GM12872 (cell line): ENCODE measurements around the gene NUP37.

Experiments
- TF ChIP-seq, protein P1 (sequence below): IDR thresholded peaks from 3 replicates; pipeline ENCODE4 v1.5.1; 2011; ENCODE audit warnings: low read depth, mild to moderate bottlenecking, low read length, moderate library complexity; ENCODE audit not compliant: insufficient read depth

NUP37 gene

DNA sequence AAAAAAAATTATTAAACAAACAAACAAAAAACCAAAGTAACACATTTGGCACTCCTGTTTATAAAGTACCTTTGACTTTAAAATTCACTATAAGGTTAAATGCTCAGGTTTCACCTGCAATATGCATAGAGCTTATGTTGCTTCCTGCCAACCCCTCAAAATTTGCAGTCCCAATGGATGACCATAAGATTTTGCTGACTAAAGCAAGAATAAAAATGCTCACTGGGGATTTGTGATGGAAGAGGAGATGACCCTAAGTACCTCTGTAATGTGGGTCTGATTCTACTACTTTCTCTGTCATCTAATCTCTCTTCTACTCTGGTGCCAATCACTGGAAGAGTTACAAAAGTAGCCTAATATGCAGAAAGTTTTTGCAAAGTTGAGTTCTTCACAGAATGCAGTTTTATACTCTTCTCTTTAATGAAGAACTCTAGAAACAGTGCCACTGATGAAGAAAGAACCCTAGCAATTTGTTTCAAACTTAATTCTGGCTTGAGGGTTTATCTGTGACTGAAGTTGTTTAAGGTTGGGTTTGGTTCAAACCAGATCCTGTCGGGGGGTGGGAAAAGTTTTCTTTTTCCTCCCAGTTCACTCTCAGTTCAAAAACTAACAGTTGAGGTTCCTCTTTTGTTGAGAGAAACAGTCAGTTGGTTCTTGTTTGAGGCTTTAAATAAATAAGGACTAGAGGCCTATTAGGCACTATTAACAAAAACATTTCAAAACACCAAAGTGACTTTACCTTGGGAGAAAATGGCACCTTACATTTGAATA, 69.1 kb downstream of the NUP37 start:
- TF ChIP-seq, protein P1, sequence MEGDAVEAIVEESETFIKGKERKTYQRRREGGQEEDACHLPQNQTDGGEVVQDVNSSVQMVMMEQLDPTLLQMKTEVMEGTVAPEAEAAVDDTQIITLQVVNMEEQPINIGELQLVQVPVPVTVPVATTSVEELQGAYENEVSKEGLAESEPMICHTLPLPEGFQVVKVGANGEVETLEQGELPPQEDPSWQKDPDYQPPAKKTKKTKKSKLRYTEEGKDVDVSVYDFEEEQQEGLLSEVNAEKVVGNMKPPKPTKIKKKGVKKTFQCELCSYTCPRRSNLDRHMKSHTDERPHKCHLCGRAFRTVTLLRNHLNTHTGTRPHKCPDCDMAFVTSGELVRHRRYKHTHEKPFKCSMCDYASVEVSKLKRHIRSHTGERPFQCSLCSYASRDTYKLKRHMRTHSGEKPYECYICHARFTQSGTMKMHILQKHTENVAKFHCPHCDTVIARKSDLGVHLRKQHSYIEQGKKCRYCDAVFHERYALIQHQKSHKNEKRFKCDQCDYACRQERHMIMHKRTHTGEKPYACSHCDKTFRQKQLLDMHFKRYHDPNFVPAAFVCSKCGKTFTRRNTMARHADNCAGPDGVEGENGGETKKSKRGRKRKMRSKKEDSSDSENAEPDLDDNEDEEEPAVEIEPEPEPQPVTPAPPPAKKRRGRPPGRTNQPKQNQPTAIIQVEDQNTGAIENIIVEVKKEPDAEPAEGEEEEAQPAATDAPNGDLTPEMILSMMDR = no peak

DNA sequence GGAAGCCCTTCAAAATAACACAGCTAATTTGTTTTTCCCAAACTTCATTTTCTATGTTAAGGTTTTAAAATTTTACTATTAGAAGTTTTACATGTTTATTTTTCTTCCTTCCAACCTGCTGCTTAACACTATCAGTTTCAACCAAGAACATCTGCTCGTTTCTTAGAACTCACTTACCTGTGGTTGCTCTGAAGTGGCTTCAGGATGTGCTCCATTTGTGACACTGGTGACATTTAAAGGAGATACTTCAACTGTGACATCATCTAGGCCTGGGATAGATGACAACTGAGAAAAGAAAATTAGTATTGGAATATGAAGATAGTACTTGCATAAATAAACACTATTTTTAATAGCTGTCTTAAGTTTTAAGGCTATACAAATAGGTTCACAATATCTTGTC, 76.0 kb downstream of the NUP37 start:
- TF ChIP-seq, protein P1 = no peak

DNA sequence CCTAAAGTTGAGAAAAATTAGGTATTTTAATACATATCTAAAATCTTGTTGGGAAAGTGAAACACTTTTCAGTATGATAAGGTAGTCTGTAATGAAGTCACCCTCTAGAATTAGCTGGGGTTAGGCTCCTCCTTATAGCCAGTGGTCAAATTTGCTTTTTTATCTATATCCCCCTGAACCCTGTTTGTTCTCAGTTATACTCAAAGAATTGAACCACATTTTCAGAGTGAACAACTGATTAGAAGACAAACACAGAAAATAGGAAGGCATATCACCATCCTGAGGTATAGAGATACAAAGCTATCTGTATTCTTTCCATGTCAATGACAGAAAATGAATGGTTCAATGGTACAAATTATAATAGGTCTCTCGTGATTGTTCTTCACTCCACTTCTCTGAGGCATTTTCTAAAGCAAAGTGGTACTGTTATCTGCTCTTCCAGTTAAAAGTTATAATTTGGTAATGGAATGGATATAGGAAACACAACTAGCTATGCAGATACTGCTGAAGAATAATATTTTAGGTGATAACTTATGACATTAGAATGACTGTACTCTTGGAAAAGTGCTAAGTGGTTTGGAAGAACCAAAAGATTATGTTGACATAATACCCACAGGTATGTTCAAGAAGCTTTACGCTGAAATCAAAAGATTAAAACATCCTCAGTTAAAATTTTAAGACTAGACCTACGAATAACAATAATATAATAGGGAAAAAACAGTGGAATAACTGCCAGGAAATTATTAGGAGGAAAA, 85.7 kb downstream of the NUP37 start:
- TF ChIP-seq, protein P1 = no peak

DNA sequence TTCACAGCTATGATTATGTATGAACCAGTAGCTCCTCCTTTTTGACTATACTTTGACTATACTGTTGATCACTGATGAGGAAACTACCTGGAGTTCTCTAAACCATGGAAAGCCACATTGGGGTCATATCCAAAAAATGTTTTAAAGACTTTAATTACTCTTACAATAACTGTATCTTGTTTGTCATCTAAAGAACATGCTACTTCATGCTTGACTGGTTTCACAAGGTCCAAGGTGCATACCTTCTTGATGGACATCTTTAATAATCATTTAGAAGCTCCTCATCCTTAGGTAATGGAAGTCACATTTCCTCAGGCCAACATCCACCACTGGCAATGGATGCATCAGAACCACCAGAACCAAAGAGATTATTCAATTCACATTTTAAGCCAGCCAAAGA, 88.1 kb downstream of the NUP37 start:
- TF ChIP-seq, protein P1 = no peak

DNA sequence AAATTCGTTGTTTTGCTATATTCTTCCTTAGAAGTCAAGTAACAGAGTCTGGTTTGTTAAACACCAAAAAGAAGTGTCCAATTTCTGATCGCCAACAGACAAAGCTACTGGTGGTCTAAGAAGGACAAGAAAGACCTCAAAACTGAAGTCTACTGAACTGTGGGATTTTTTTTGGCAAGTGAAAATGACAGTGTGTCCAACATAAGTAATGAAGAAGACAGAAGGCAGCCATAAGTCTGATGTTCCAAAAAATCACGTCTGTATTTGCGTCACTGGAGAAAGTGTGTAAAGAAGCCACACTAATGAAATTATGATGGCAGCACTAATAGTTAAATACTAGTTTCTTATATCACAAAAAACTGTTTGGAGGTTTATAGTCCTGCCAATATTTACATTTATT, 90.8 kb downstream of the NUP37 start:
- TF ChIP-seq, protein P1 = no peak

DNA sequence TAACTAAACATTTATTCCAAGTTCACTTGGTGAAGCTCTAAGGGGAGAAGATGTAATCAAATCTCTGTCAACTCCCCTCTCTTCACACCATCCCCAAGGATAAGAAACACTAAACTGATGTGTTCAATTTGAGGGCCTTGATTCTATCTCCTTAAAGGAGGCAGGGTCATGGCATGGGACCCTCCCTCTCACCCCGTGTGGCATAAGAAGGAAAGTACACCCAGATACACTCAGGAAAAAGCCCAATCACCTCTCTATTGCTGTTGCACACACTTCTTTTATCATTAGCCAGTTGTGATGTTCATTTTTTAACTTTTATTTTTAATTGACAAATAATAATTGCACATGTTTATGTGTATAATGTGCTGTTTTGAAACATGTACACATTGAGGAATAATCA, 93.2 kb downstream of the NUP37 start:
- TF ChIP-seq, protein P1 = no peak

DNA sequence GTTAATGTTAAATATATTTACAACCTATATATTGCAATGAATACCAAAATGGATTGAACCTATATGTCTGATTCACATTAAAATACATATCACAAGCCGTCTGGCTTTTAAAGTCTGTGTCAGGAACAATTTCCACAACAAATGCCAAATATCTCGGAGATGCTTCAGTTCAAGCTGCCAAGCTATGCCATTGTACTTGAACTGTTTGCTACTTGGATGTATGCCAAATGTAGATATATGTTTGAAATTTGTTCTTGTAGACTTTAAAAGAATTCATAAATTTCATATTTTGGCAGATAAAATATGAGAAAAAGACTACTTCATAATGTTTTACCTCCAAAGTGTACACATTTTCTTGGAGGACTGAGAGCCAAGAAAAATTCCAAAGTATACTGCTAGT, 95.1 kb downstream of the NUP37 start:
- TF ChIP-seq, protein P1 = no peak
